KMS-11 (cell line): ENCODE results near the gene SLC7A8.

Source experiments
- H2AFZ ChIP-seq: fragments of 200-600 bp; sonication (generic); 2 replicates; pipeline ENCODE4 v1.6.1; 2016; ENCODE audit warnings: antibody characterized with exemption, mixed run types, low read depth
- H3K27ac ChIP-seq: fragments of 200-600 bp; sonication (generic); 2 replicates; pipeline ENCODE4 v1.6.1; 2016; ENCODE audit warnings: mild to moderate bottlenecking, mixed run types
- H3K27me3 ChIP-seq: fragments of 200-600 bp; sonication (generic); 2 replicates; pipeline ENCODE4 v1.6.1; 2017; ENCODE audit warnings: mild to moderate bottlenecking, low read depth, mixed run types, moderate library complexity; ENCODE audit not compliant: insufficient read depth
- H3K36me3 ChIP-seq: fragments of 200-600 bp; sonication (generic); 2 replicates; pipeline ENCODE4 v1.6.1; 2017; ENCODE audit warnings: mild to moderate bottlenecking, mixed run types; ENCODE audit not compliant: insufficient read depth
- H3K4me1 ChIP-seq: fragments of 200-600 bp; sonication (generic); 2 replicates; pipeline ENCODE4 v1.6.1; 2016; ENCODE audit warnings: mild to moderate bottlenecking, low read depth, mixed run types; ENCODE audit not compliant: poor library complexity, severe bottlenecking
- H3K4me2 ChIP-seq: fragments of 200-600 bp; sonication (generic); 2 replicates; pipeline ENCODE4 v1.7.0; 2016; ENCODE audit warnings: mild to moderate bottlenecking, mixed run types
- H3K4me3 ChIP-seq: fragments of 200-600 bp; sonication (generic); IDR thresholded peaks from 2 replicates; pipeline ENCODE4 v1.6.1; 2017; ENCODE audit warnings: low read depth, low read length, mixed read lengths; ENCODE audit not compliant: insufficient read depth
- H3K79me2 ChIP-seq: fragments of 200-600 bp; sonication (generic); 2 replicates; pipeline ENCODE4 v1.6.1; 2016; ENCODE audit warnings: low read depth, mixed run types; ENCODE audit not compliant: insufficient read depth
- H3K9ac ChIP-seq: fragments of 200-600 bp; sonication (generic); 2 replicates; pipeline ENCODE4 v1.6.1; 2016; ENCODE audit warnings: mild to moderate bottlenecking, mixed run types
- H4K20me1 ChIP-seq: fragments of 200-600 bp; sonication (generic); 2 replicates; pipeline ENCODE4 v1.6.1; 2016; ENCODE audit warnings: mild to moderate bottlenecking, mixed run types; ENCODE audit not compliant: insufficient read depth
- TF ChIP-seq, protein P1 (sequence below): fragments of 200-600 bp; sonication (generic); conservative IDR thresholded peaks from 2 replicates; pipeline ENCODE4 v1.6.1; 2017; ENCODE audit warnings: low read depth, mild to moderate bottlenecking, antibody characterized with exemption, low read length, moderate library complexity, mixed read lengths

SLC7A8 gene

DNA sequence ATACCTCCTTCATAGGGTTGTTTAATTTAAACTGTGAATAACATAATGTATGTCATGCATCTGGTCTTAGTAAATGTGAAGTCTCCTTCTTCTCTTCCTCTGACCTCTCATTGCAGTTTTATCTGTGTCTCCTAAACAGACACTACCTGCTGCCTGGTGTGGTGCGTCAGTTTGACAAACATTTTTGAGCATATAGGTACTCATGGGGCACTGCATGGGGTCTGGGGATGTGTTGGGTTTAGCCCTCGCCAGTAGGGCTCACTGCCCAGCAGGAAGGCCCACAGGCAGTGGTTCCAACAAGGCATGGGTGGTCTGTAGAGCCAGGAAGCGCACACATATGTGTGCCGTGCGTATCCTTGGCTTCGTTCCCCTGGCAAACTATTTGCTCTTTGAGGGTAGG is 61.4 kb downstream of the SLC7A8 start:
- Histone ChIP-seq H2AFZ (no peak overlapping the region), H3K36me3 (no peaks in the 10 kb centered on the region)

DNA sequence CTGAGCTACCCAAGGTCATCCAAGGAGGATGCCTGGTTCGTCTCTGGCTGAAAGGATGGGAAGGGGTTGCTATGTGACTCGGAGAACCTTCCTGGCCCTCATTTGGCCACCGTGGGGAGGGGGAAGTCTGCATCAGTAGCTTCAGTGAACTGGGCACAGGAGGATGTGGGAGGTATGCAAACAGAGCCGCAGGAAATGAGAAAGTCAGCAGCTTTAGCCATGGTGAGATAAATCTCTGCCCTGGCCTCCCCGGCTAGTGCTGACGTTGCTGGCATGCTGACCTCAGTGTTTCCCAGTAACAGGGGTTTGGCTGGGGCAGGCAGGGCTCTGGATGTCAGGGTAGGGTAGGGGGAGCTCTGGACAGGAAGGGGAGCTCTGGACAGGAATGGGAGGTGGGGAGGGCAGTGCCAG is 62.1 kb downstream of the SLC7A8 start:
- no peaks in the 10 kb centered on the region for H4K20me1 ChIP-seq
- TF ChIP-seq, protein P1, sequence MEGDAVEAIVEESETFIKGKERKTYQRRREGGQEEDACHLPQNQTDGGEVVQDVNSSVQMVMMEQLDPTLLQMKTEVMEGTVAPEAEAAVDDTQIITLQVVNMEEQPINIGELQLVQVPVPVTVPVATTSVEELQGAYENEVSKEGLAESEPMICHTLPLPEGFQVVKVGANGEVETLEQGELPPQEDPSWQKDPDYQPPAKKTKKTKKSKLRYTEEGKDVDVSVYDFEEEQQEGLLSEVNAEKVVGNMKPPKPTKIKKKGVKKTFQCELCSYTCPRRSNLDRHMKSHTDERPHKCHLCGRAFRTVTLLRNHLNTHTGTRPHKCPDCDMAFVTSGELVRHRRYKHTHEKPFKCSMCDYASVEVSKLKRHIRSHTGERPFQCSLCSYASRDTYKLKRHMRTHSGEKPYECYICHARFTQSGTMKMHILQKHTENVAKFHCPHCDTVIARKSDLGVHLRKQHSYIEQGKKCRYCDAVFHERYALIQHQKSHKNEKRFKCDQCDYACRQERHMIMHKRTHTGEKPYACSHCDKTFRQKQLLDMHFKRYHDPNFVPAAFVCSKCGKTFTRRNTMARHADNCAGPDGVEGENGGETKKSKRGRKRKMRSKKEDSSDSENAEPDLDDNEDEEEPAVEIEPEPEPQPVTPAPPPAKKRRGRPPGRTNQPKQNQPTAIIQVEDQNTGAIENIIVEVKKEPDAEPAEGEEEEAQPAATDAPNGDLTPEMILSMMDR: no peak
- H3K4me2 ChIP-seq: peak overlapping the region; percentile 71
- peak overlapping the region; percentile 75 for H2AFZ ChIP-seq
- H3K27ac ChIP-seq: peak overlapping the region; percentile 28; the same call in 1 of the 2 replicates
- H3K36me3 ChIP-seq: no peaks in the 10 kb centered on the region
- no peak overlapping the region for H3K4me3 ChIP-seq
- H3K79me2 ChIP-seq: no peaks in the 10 kb centered on the region
- no peaks in the 10 kb centered on the region for H3K27me3 ChIP-seq
- no peak overlapping the region; the same call in 1 of the 2 replicates for H3K9ac ChIP-seq
- peaks cover 14% of the 10 kb centered on the region for H3K4me1 ChIP-seq

More for the DNA sequence above, 61.4 kb downstream of the SLC7A8 start:
- Histone ChIP-seq H3K4me3 (no peak overlapping the region), H4K20me1 (no peaks in the 10 kb centered on the region), H3K27me3 (no peaks in the 10 kb centered on the region), H3K79me2 (no peaks in the 10 kb centered on the region), H3K27ac (no peak overlapping the region), H3K9ac (no peak overlapping the region), H3K4me1 (peaks cover 14% of the 10 kb centered on the region), H3K4me2 (no peak overlapping the region)
- TF ChIP-seq, protein P1: no peak

DNA sequence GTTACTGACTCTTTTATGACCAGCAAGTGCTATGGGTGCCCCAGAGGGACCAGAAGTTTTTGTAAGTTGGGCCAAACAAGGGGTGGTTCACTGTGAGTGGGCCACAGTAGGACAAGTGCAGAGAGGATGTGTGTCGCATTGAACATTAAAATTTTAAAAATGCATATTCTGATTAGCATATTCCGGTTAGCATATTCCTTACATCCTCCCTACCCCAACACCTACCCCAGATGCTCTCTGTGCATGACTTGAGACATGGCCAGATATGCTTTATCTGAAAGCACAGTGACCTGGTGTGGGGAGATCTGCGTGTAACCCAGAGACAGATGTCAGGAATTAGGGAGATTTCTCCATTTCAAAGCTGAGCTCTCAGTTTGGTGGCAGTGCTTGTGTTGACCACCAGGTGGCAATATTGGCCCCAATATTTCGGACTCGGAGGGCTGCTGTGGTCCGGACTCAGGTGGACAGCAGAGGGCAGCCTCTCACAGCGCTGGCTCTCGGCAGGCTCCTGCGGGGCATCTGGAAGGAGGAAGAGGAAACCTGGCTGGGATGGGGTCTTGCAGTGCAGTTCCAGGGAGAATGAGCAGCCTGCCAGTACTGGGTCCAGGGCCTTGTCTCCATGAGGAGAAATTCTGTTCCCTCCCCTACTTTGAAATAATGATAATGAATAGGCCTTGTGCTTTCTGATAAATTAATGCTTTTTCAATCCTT is 62.8 kb downstream of the SLC7A8 start:
- no peaks in the 10 kb centered on the region for H4K20me1 ChIP-seq
- H3K4me1 ChIP-seq: peaks cover 14% of the 10 kb centered on the region
- H2AFZ ChIP-seq: peak overlapping the region; percentile 75
- 0 out of 2 replicates have a peak overlapping the region, but pooled peaks have one; percentile 28 for H3K27ac ChIP-seq
- no peaks in the 10 kb centered on the region for H3K27me3 ChIP-seq
- peak overlapping the region; percentile 71 for H3K4me2 ChIP-seq
- H3K79me2 ChIP-seq: no peaks in the 10 kb centered on the region
- H3K4me3 ChIP-seq: no peak overlapping the region
- H3K9ac ChIP-seq: no peak overlapping the region; the same call in 1 of the 2 replicates
- TF ChIP-seq, protein P1: peak; percentile 95
- no peaks in the 10 kb centered on the region for H3K36me3 ChIP-seq

DNA sequence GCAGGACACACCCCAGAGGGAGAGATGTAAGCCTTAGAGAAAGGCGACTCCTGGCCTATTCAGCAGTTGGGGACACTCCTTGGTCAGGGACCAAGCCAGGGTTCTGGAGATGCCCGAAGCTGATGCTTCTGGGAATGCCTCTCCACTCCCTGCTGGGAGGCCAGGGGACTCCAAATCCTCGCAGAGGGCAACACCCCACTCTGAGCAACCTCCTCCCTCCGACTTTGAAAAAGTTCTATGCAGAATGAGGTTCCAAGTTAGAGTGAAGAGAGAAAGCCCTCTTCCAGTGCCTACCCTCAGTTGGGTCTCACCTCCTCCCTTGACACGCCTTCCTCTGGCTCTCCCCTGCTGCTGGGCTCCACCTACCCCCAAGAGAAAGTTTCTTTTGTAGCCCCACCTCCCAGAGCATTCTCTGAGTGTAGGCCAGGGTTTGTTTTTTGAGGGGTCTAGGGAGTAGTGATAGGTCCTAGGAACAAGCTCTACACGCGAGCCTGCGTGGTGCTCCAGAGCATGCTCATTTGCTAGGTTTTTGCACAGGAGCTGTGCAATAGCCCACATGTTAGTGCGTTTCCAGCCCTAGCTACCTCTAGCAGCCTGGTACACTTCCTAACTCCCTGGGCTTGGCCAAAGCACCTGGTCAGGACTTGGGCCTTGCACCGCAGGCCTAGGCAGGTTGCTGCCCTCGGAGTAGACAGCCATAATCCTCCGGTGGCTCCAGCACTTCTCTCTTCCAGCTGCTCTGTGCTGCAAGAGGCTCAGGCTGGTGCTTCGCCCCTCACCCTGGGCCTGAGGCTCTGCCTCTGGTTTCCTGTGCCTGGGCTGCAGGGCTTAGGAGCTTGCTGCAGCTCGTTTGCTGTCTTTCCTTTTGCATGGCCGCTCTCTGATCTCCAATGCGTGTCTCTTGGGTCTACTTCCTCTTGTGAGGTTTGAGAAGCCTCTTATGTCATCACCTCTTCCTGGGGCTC is 63.8 kb downstream of the SLC7A8 start:
- H3K36me3 ChIP-seq: no peaks in the 10 kb centered on the region
- no peak overlapping the region for H3K4me3 ChIP-seq
- no peak overlapping the region for H3K9ac ChIP-seq
- H3K27ac ChIP-seq: no peak overlapping the region
- peaks cover 14% of the 10 kb centered on the region for H3K4me1 ChIP-seq
- H3K4me2 ChIP-seq: no peak overlapping the region
- H3K27me3 ChIP-seq: no peaks in the 10 kb centered on the region
- H3K79me2 ChIP-seq: no peaks in the 10 kb centered on the region
- TF ChIP-seq, protein P1: no peak
- H4K20me1 ChIP-seq: no peaks in the 10 kb centered on the region
- no peak overlapping the region for H2AFZ ChIP-seq
